ENCODE results near the gene PTK6.

The PTK6 gene

GRCh38 chr20:63556873-63557478 is 19.8 kb upstream of the PTK6 start:
- no peak for FAIRE-seq

- FAIRE-seq: no peak
Observed at GRCh38 chr20:63555661-63556381, 18.6 kb upstream of the PTK6 start.

GRCh38 chr20:63554361-63555278 is 17.4 kb upstream of the PTK6 start:
- no peak for FAIRE-seq

GRCh38 chr20:63553933-63554290 is 16.7 kb upstream of the PTK6 start, which contains the start of gene FNDC11:
Gene FNDC11 (plus strand): TSS chr20:63554159. CDS start chr20:63555664, 1,505 bp downstream.
- no peak for FAIRE-seq

GRCh38 chr20:63553251-63553932 is 16.2 kb upstream of the PTK6 start:
- FAIRE-seq: no peak

- FAIRE-seq: no peak
Observed at GRCh38 chr20:63552481-63553249, 15.5 kb upstream of the PTK6 start.

- no peak for FAIRE-seq
Observed at GRCh38 chr20:63551068-63551467, 13.9 kb upstream of the PTK6 start.

GRCh38 chr20:63549679-63550282 is 12.6 kb upstream of the PTK6 start:
- no peak for FAIRE-seq

- FAIRE-seq: no peak
Observed at GRCh38 chr20:63549019-63549418, 11.8 kb upstream of the PTK6 start.

GRCh38 chr20:63548542-63548941 is 11.4 kb upstream of the PTK6 start:
- FAIRE-seq: no peak

GRCh38 chr20:63547725-63548480 is 10.7 kb upstream of the PTK6 start, which contains the start of gene SRMS:
Gene SRMS (minus strand): TSS chr20:63547749. CDS start chr20:63547463, 286 bp downstream.
- no peak for FAIRE-seq

GRCh38 chr20:63546956-63547724 is 10.0 kb upstream of the PTK6 start:
- no peak for FAIRE-seq

- FAIRE-seq: no peak
Observed at GRCh38 chr20:63546256-63546955, 9.2 kb upstream of the PTK6 start.

- no peak for FAIRE-seq
Observed at GRCh38 chr20:63545814-63546213, 8.6 kb upstream of the PTK6 start.

- no peak for FAIRE-seq
Observed at GRCh38 chr20:63544958-63545516, 7.9 kb upstream of the PTK6 start.

GRCh38 chr20:63544241-63544957 is 7.2 kb upstream of the PTK6 start:
- FAIRE-seq: no peak

- no peak for FAIRE-seq
Observed at GRCh38 chr20:63543733-63544132, 6.6 kb upstream of the PTK6 start.

GRCh38 chr20:63543131-63543530 is 6.0 kb upstream of the PTK6 start:
- FAIRE-seq: no peak
